ENCODE data around the gene TAF1.

DNA sequence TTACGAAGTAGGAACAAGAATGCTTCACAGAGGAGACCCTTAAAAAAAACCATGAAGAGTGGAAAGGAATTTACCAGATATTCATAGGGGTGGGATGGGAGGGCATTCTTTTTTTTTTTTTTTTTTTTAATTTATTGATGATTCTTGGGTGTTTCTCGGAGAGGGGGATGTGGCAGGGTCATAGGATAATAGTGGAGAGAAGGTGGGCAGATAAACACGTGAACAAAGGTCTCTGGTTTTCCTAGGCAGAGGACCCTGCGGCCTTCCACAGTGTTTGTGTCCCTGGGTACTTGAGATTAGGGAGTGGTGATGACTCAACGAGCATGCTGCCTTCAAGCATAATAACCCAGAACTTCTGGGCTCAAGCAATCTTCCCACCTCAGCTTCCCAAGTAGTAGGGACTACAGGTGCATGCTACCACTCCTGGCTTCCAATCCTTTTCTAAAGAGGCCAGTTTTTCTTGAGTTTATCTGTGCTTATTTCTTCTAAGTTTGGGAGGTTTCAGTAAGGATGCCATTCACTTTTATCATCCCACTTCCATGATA lies 100.9 kb downstream of the TAF1 start:
- TF ChIP-seq, protein P1, sequence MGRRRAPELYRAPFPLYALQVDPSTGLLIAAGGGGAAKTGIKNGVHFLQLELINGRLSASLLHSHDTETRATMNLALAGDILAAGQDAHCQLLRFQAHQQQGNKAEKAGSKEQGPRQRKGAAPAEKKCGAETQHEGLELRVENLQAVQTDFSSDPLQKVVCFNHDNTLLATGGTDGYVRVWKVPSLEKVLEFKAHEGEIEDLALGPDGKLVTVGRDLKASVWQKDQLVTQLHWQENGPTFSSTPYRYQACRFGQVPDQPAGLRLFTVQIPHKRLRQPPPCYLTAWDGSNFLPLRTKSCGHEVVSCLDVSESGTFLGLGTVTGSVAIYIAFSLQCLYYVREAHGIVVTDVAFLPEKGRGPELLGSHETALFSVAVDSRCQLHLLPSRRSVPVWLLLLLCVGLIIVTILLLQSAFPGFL (CRISPR knock-in tag; IDR thresholded peaks at IDR 0.05; ENCODE audit: borderline replicate concordance): no peak
- TF ChIP-seq, protein P2, sequence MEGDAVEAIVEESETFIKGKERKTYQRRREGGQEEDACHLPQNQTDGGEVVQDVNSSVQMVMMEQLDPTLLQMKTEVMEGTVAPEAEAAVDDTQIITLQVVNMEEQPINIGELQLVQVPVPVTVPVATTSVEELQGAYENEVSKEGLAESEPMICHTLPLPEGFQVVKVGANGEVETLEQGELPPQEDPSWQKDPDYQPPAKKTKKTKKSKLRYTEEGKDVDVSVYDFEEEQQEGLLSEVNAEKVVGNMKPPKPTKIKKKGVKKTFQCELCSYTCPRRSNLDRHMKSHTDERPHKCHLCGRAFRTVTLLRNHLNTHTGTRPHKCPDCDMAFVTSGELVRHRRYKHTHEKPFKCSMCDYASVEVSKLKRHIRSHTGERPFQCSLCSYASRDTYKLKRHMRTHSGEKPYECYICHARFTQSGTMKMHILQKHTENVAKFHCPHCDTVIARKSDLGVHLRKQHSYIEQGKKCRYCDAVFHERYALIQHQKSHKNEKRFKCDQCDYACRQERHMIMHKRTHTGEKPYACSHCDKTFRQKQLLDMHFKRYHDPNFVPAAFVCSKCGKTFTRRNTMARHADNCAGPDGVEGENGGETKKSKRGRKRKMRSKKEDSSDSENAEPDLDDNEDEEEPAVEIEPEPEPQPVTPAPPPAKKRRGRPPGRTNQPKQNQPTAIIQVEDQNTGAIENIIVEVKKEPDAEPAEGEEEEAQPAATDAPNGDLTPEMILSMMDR (IDR thresholded peaks at IDR 0.05): no peak
- TF ChIP-seq NFE2L1 (CRISPR knock-in tag; IDR thresholded peaks at IDR 0.05) (no peak), TEAD4 (CRISPR knock-in tag; IDR thresholded peaks at IDR 0.05) (no peak), NFATC4 (CRISPR knock-in tag; IDR thresholded peaks at IDR 0.05) (no peak), GABPB1 (CRISPR knock-in tag; IDR thresholded peaks at IDR 0.05) (no peak)
- TF ChIP-seq, protein P3, sequence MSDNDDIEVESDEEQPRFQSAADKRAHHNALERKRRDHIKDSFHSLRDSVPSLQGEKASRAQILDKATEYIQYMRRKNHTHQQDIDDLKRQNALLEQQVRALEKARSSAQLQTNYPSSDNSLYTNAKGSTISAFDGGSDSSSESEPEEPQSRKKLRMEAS (CRISPR knock-in tag; IDR thresholded peaks at IDR 0.05): no peak

Data from WTC11 (cell line).